ENCODE results near the gene SAE1.

Gene SAE1

GRCh38 chr19:47258895-47259555, 128.4 kb downstream of the SAE1 start:
- H3K4me1 ChIP-seq (ENCODE audit: control insufficient read depth, insufficient read depth, low read length) = peaks cover 9% of the 10 kb centered on the region

More at GRCh38 chr19:47258895-47259555, 128.4 kb downstream of the SAE1 start:
- Histone ChIP-seq H3K27me3 (ENCODE audit: control insufficient read depth, insufficient read depth, low read length) (no peaks in the 10 kb centered on the region), H3K36me3 (ENCODE audit: control insufficient read depth, insufficient read depth, low read length) (peaks cover 5% of the 10 kb centered on the region), H3K9me3 (ENCODE audit: control insufficient read depth, low read length) (no peaks in the 10 kb centered on the region), H3K4me3 (ENCODE audit: low read length) (no peak overlapping the region), H3K9ac (ENCODE audit: low read length) (no peak overlapping the region)
